ENCODE results near the gene NDUFAF4. TPM values are rescaled to one million over a fixed set of nuclear protein-coding genes. Genes with fewer than 3 reads are reported as not detected.

Gene NDUFAF4
- total and polyA plus RNA-seq, 2 of the 8 experiments (the other 6 are each of a cell fraction or from before 2014, with no cell fraction given), result 21.9 to 84.4 TPM

DNA sequence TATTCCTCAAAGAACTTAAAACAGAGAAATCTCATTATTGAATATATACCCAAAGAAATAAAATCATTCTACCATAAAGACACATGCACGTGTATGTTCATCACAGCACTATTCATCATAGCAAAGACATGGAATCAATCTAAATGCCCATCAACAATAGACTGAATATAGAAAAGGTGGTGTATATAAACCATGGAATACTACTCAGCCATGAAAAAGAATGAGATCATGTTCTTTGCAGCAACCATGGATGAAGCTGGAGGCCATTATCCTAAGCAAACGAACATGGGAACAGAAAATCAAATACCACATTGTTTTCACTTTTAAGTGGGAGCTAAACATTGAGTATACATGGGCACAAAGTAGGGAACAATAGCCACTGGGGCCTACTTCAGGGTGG is 48.1 kb downstream of the NDUFAF4 start:
- no peaks in the 10 kb centered on the region for H3K27me3 ChIP-seq (replicated peaks in 1 of 4; ENCODE audit: control insufficient read depth in 3 of 4, extremely low read depth in 1 of 4, insufficient read depth in 3 of 4, low read length in 3 of 4)
- no peak overlapping the region for H3K56ac ChIP-seq (replicated peaks; ENCODE audit: insufficient read length, low read depth, low read length)
- H3K4me3 ChIP-seq (ENCODE audit: extremely low read depth in 1 of 4, insufficient read depth in 2 of 4, low read depth in 3 of 4, low read length in 4 of 4), result no peak overlapping the region
- H3K23ac ChIP-seq (ENCODE audit: insufficient read length), result no peak overlapping the region
- DNase-seq (ENCODE audit: low read depth in 1 of 2, low spot score in 2 of 2) (no peak), FAIRE-seq (no peak)
- H3K36me3 ChIP-seq (ENCODE audit: control insufficient read depth in 2 of 4, insufficient read depth in 4 of 4, low read length in 3 of 4), result no peaks in the 10 kb centered on the region
- no peak overlapping the region for H2BK5ac ChIP-seq (ENCODE audit: low read depth, low read length)
- H4K91ac ChIP-seq (replicated peaks; ENCODE audit: insufficient read length, low read length), result no peak overlapping the region
- POLR2A ChIA-PET (ENCODE audit: partially characterized antibody), result no interaction called here
- no peaks in the 10 kb centered on the region for H3K79me2 ChIP-seq (ENCODE audit: control insufficient read depth in 1 of 2, insufficient read depth in 2 of 2, low read length in 2 of 2)
- H3K4me1 ChIP-seq (replicated peaks in 1 of 4; ENCODE audit: control insufficient read depth in 3 of 4, insufficient read depth in 4 of 4, low read length in 3 of 4), result no peaks in the 10 kb centered on the region
- peaks cover 0 to 6% of the 10 kb centered on the region in 2 experiments; a peak in 1 of 4 replicates for H3K9me3 ChIP-seq (ENCODE audit: insufficient read depth in 2 of 2, low read depth in 1 of 2, low read length in 1 of 2)
- no peak overlapping the region for H2BK12ac ChIP-seq (ENCODE audit: low read depth, low read length)
- H3K14ac ChIP-seq (ENCODE audit: insufficient read length), result no peak overlapping the region
- H2BK15ac ChIP-seq (ENCODE audit: low read length), result no peak overlapping the region
- H2BK120ac ChIP-seq (replicated peaks; ENCODE audit: low read depth, low read length), result no peak overlapping the region
- H3K4me2 ChIP-seq (ENCODE audit: insufficient read depth in 1 of 2, low read depth in 2 of 2, low read length in 2 of 2), result no peak overlapping the region
- no peak overlapping the region for H3K9ac ChIP-seq (replicated peaks in 1 of 4; ENCODE audit: extremely low read depth in 1 of 4, low read depth in 3 of 4, low read length in 3 of 4)
- H3K18ac ChIP-seq (ENCODE audit: extremely low read depth, low read length), result no peak overlapping the region
- no peak overlapping the region for H3K4ac ChIP-seq (replicated peaks; ENCODE audit: insufficient read length, low read depth, low read length)
- CTCF ChIA-PET (ENCODE audit: partially characterized antibody), result interaction anchor here (0.6 kb wide), 1 partner anchor 102 kb away, joined by 3 read pairs; no protein-coding TSS in a partner anchor
- TF ChIP-seq, protein P1, sequence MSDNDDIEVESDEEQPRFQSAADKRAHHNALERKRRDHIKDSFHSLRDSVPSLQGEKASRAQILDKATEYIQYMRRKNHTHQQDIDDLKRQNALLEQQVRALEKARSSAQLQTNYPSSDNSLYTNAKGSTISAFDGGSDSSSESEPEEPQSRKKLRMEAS (IDR thresholded peaks at IDR 0.05), result no peak
- no peak for TF ChIP-seq BCL11A (IDR thresholded peaks at IDR 0.05; ENCODE audit: low read depth in 2 of 2, low read length in 2 of 2)
- TF ChIP-seq SIN3A (conservative IDR thresholded peaks at IDR 0.05 in 1 of 2, IDR thresholded peaks at IDR 0.05 in 1 of 2; ENCODE audit: low read depth in 1 of 2, low read length in 2 of 2), result no peak
- no peak for TF ChIP-seq SUZ12 (IDR thresholded peaks at IDR 0.05; ENCODE audit: low read length)
- no peak for TF ChIP-seq YY1 (IDR thresholded peaks at IDR 0.05; ENCODE audit: low read depth, low read length)
- TF ChIP-seq TEAD4 (IDR thresholded peaks at IDR 0.05; ENCODE audit: low read depth, low read length), result no peak
- TF ChIP-seq SIX5 (IDR thresholded peaks at IDR 0.05; ENCODE audit: low read depth, low read length), result no peak
- no peak for TF ChIP-seq CBX8 (IDR thresholded peaks at IDR 0.05; ENCODE audit: borderline replicate concordance, low read depth, low read length)
- no peak for TF ChIP-seq POLR2AphosphoS5 (IDR thresholded peaks at IDR 0.05; ENCODE audit: low read depth, low read length)
- no peak for TF ChIP-seq KDM5A (IDR thresholded peaks at IDR 0.05; ENCODE audit: low read length)
- TF ChIP-seq EZH2 (IDR thresholded peaks at IDR 0.05; ENCODE audit: low read depth, low read length, severe bottlenecking), result no peak
- no peak for TF ChIP-seq SP2 (IDR thresholded peaks at IDR 0.05; ENCODE audit: low read length)
- TF ChIP-seq CBX5 (IDR thresholded peaks at IDR 0.05; ENCODE audit: low read depth, low read length), result no peak
- TF ChIP-seq SIRT6 (IDR thresholded peaks at IDR 0.05; ENCODE audit: low read length), result no peak
- TF ChIP-seq KDM4A (IDR thresholded peaks at IDR 0.05; ENCODE audit: low read depth, low read length, severe bottlenecking), result no peak
- WGBS, 2 experiments (ENCODE audit: extremely low coverage in 1 of 2, insufficient coverage in 1 of 2, insufficient read length in 1 of 2, insufficient replicate concordance in 2 of 2, low coverage in 1 of 2, low lambda C conversion rate in 2 of 2, missing lambda C conversion rate in 1 of 2), result 90% methylated on average over 2 of the region's 2 CpGs; no CpG with 5 or more reads in 1 of the 2 experiments
- H4K8ac ChIP-seq (ENCODE audit: extremely low read depth, insufficient read depth, low read length), result no peak overlapping the region
- H3K23me2 ChIP-seq (ENCODE audit: low read depth, low read length), result no peaks in the 10 kb centered on the region
- no peak overlapping the region for H3K27ac ChIP-seq (ENCODE audit: low read depth, low read length)
- no peak overlapping the region for H2BK20ac ChIP-seq (ENCODE audit: low read length)
- no peak overlapping the region for H2AFZ ChIP-seq (ENCODE audit: low read length)
- H2AK5ac ChIP-seq (ENCODE audit: low read depth, low read length), result no peak overlapping the region
- no peaks in the 10 kb centered on the region for H3K79me1 ChIP-seq (ENCODE audit: low read depth, low read length)
- no peaks in the 10 kb centered on the region for H4K20me1 ChIP-seq (replicated peaks in 1 of 2; ENCODE audit: control insufficient read depth in 1 of 2, insufficient read depth in 2 of 2, low read length in 2 of 2)
- no peak overlapping the region for H4K5ac ChIP-seq (ENCODE audit: insufficient read length, low read depth, low read length)

Data from H1 (cell line).